HG03342 (cell line): ENCODE results near the gene GALNT7.
"Not testable (repeated sequence)": the region's sequence is repeated elsewhere in the genome, so short reads cannot be mapped to it uniquely, and the experiment has no call there.

Experiments
- ATAC-seq: cut with Tn5 transposase; IDR thresholded peaks from one replicate; pipeline ENCODE4 v1.9.1; 2021; ENCODE audit warnings: mild to moderate bottlenecking, moderate library complexity; ENCODE audit not compliant: unreplicated experiment

The GALNT7 gene

GRCh38 chr4:173165706-173166105 lies 2.9 kb upstream of the GALNT7 start:
- no peak for ATAC-seq

- ATAC-seq = no peak
Observed at GRCh38 chr4:173166491-173166890, 2.1 kb upstream of the GALNT7 start.

- peak; percentile 22 for ATAC-seq
Observed at GRCh38 chr4:173167758-173168395, 734 bp upstream of the GALNT7 start.

- no peak for ATAC-seq
Observed at GRCh38 chr4:173169178-173169427, 492 bp downstream of the GALNT7 start.

GRCh38 chr4:173169428-173170181 lies 994 bp downstream of the GALNT7 start:
- peak; percentile 60 for ATAC-seq

- ATAC-seq = no peak
Observed at GRCh38 chr4:173170182-173170778, 1.7 kb downstream of the GALNT7 start.

- no peak for ATAC-seq
Observed at GRCh38 chr4:173171098-173171497, 2.5 kb downstream of the GALNT7 start.

GRCh38 chr4:173171987-173172386 lies 3.4 kb downstream of the GALNT7 start:
- ATAC-seq = no peak

GRCh38 chr4:173174184-173174583 lies 5.6 kb downstream of the GALNT7 start:
- no peak for ATAC-seq

GRCh38 chr4:173174594-173175012 lies 6.0 kb downstream of the GALNT7 start:
- no peak for ATAC-seq

- no peak for ATAC-seq
Observed at GRCh38 chr4:173176010-173176409, 7.4 kb downstream of the GALNT7 start.

GRCh38 chr4:173177232-173177631 lies 8.6 kb downstream of the GALNT7 start:
- no peak for ATAC-seq

GRCh38 chr4:173178144-173178543 lies 9.5 kb downstream of the GALNT7 start:
- ATAC-seq = no peak

- ATAC-seq = peak; percentile 60
Observed at GRCh38 chr4:173181848-173182247, 13.2 kb downstream of the GALNT7 start.

- no peak for ATAC-seq
Observed at GRCh38 chr4:173182403-173182802, 13.8 kb downstream of the GALNT7 start.

GRCh38 chr4:173183659-173184247 lies 15.1 kb downstream of the GALNT7 start:
- not testable (repeated sequence) for ATAC-seq

GRCh38 chr4:173185847-173186510 lies 17.4 kb downstream of the GALNT7 start:
- ATAC-seq = peak; percentile 37

- ATAC-seq = no peak
Observed at GRCh38 chr4:173187732-173188131, 19.1 kb downstream of the GALNT7 start.

- no peak for ATAC-seq
Observed at GRCh38 chr4:173188648-173189047, 20.0 kb downstream of the GALNT7 start.

- no peak for ATAC-seq
Observed at GRCh38 chr4:173189117-173189693, 20.6 kb downstream of the GALNT7 start.

GRCh38 chr4:173191623-173192041 lies 23.0 kb downstream of the GALNT7 start:
- no peak for ATAC-seq
